NOMO-1 (cell line): Measurements from ENCODE around the gene MEN1.
A peak's percentile ranks its signal among the peaks of the same experiment; 100 is the strongest.

Source experiments
- DNase-seq, 2 experiments: peaks; one replicate each; lab custom pipeline; 2025; ENCODE audit not compliant: unreplicated experiment in 2 of 2; lab: John Stamatoyannopoulos, UW

The MEN1 gene

GRCh38 chr11:64810271-64810890 lies at the start of gene MEN1:
Gene MEN1, minus strand, starts transcription at chr11:64810551. Its CDS starts 442 bp downstream, at chr11:64810109.
- DNase-seq: peak; percentile 98

GRCh38 chr11:64859542-64860414 lies 49.4 kb upstream of the MEN1 start:
- DNase-seq: peak; percentile 80 to 90

GRCh38 chr11:64858467-64859263 lies 48.3 kb upstream of the MEN1 start:
- DNase-seq: no peak

- no peak for DNase-seq
Observed at GRCh38 chr11:64857485-64857884, 47.1 kb upstream of the MEN1 start.

GRCh38 chr11:64856382-64857227 lies 46.3 kb upstream of the MEN1 start:
- DNase-seq: peak; percentile 58

GRCh38 chr11:64855596-64856304 lies 45.4 kb upstream of the MEN1 start:
- DNase-seq: no peak

GRCh38 chr11:64854534-64855502 lies 44.5 kb upstream of the MEN1 start:
- peak; percentile 35 to 38 for DNase-seq

- no peak for DNase-seq
Observed at GRCh38 chr11:64854157-64854533, 43.8 kb upstream of the MEN1 start.

GRCh38 chr11:64853709-64854108 lies 43.4 kb upstream of the MEN1 start:
- DNase-seq: no peak

- DNase-seq: no peak
Observed at GRCh38 chr11:64852804-64853509, 42.6 kb upstream of the MEN1 start.

GRCh38 chr11:64851831-64852351 lies 41.5 kb upstream of the MEN1 start:
- no peak for DNase-seq

- no peak for DNase-seq
Observed at GRCh38 chr11:64850979-64851567, 40.7 kb upstream of the MEN1 start.

GRCh38 chr11:64849598-64850356 lies 39.4 kb upstream of the MEN1 start:
- no peak for DNase-seq

GRCh38 chr11:64848826-64849597 lies 38.7 kb upstream of the MEN1 start:
- DNase-seq: peak in 1 of 2 experiments; percentile 6

- DNase-seq: no peak
Observed at GRCh38 chr11:64848214-64848825, 38.0 kb upstream of the MEN1 start.
